K562 (cell line): ENCODE data around the gene SLC12A3. TPM values are rescaled to one million over a fixed set of nuclear protein-coding genes. Genes with fewer than 3 reads are reported as not detected.

ENCODE experiments used
- BACH1 ChIP-seq: fragments of 200-800 bp; sonication (Bioruptor generic); IDR thresholded peaks from 2 replicates; pipeline ENCODE4 v1.6.1; 2016; ENCODE audit warnings: missing genetic modification characterization, missing compliant biosample characterization
- CHD4 ChIP-seq: fragments of 200-600 bp; sonication (generic); IDR thresholded peaks from 3 replicates; pipeline ENCODE4 v1.6.1; 2012; ENCODE audit warnings: low read depth, mild to moderate bottlenecking, mixed read lengths, low read length, inconsistent platforms; ENCODE audit not compliant: insufficient read depth, insufficient replicate concordance, poor library complexity, severe bottlenecking
- POLR3A ChIP-seq: IDR thresholded peaks from 2 replicates; pipeline ENCODE4 v1.6.1; 2011; ENCODE audit warnings: borderline replicate concordance, mild to moderate bottlenecking, moderate library complexity; ENCODE audit not compliant: insufficient read length, insufficient read depth; ENCODE audit errors: extremely low read depth
- RCOR1 ChIP-seq, 2 experiments: IDR thresholded peaks; 2 replicates each; pipeline ENCODE4 v1.6.1; 2012; ENCODE audit warnings: low read depth in 2 of 2, low read length in 2 of 2, borderline replicate concordance in 1 of 2, improper control_type of control experiment in 1 of 2
- TRIM28 ChIP-seq: fragments of 450-650 bp; IDR thresholded peaks from 2 replicates; pipeline ENCODE4 v1.6.1; 2017
- ZNF184 ChIP-seq: sonication (generic); formaldehyde crosslinking; IDR thresholded peaks from 2 replicates; pipeline ENCODE4 v1.5.0; 2020; ENCODE audit warnings: missing genetic modification reagents
- ZNF232 ChIP-seq: sonication (generic); formaldehyde crosslinking; IDR thresholded peaks from 2 replicates; pipeline ENCODE4 v1.8.0; 2022; ENCODE audit warnings: mild to moderate bottlenecking, missing genetic modification reagents
- polyA plus RNA-seq, 8 experiments: library from polyadenylated mRNA; depleted of rRNA in 4 of 8; stranded (reverse) in 5 of 8; unstranded in 3 of 8; fragments of >200 nt; fragmentation: Nextera tagmentation in 2 of 8; fragmentation: Illumina TruSeq in 1 of 8; extraction: Ambion mirVana in 2 of 8; extraction: Trizol in 1 of 8; gene quantifications; 2 replicates each; pipeline versions ENCODE4 v1.2.1 to v1.2.3, GENCODE V29; 2011 to 2014; ENCODE audit warnings: inconsistent platforms in 1 of 8, missing spikeins in 1 of 8
- total RNA-seq, 7 experiments: library from RNA; depleted of rRNA in 6 of 7; stranded (reverse); fragments of >200 nt in 6 of 7; fragmentation: Illumina TruSeq in 2 of 7; extraction: Trizol in 2 of 7; gene quantifications; 2 replicates each; pipeline versions ENCODE4 v1.2.1 to v1.2.3, GENCODE V29; 2011 to 2021; ENCODE audit warnings: low replicate concordance in 1 of 7
- TF ChIP-seq, protein P1 (sequence below): IDR thresholded peaks from 3 replicates; pipeline ENCODE4 v1.6.1; 2011; ENCODE audit warnings: borderline replicate concordance, mild to moderate bottlenecking; ENCODE audit not compliant: insufficient read length, insufficient read depth
- TF ChIP-seq, protein P2 (sequence below): fragments of 450-650 bp; IDR thresholded peaks from 2 replicates; pipeline ENCODE4 v1.6.1; 2016; ENCODE audit warnings: mild to moderate bottlenecking, moderate library complexity
- TF ChIP-seq, protein P3 (sequence below): fragments of 450-650 bp; IDR thresholded peaks from 2 replicates; pipeline ENCODE4 v1.6.1; 2016; ENCODE audit warnings: mild to moderate bottlenecking

Gene SLC12A3
- total and polyA plus RNA-seq, 9 of the 15 experiments (the other 6 are each of a cell fraction or from before 2014, with no cell fraction given), result not detected

DNA sequence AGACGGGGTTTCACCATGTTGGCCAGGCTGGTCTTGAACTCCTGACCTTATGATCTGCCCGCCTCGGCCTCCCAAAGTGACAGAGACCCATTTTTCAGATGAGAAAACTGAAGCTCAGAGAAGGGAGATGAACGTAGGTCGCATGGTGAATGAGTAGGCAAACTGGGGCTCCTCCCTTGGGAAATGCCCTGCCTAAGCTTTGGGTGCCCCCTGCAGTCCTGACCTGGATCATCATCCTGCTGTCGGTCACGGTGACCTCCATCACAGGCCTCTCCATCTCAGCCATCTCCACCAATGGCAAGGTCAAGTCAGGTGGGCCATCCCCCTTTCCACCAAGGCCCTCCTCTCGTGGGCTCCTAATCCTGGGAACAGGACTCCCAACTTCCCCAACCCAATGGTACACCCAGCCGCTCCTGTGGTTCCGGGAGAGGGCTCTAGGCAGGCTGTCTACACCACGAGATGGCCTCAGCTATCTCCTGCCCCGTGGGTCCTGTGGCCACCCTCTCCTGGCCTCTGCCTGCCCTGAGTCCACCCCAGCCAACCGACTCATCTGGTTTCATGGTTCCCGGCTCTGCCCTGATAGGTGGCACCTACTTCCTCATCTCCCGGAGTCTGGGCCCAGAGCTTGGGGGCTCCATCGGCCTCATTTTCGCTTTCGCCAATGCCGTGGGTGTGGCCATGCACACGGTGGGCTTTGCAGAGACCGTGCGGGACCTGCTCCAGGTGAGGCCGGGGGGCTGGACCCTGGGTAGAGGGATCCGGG lies 4.7 kb downstream of the SLC12A3 start (continued):
- TF ChIP-seq, protein P1, sequence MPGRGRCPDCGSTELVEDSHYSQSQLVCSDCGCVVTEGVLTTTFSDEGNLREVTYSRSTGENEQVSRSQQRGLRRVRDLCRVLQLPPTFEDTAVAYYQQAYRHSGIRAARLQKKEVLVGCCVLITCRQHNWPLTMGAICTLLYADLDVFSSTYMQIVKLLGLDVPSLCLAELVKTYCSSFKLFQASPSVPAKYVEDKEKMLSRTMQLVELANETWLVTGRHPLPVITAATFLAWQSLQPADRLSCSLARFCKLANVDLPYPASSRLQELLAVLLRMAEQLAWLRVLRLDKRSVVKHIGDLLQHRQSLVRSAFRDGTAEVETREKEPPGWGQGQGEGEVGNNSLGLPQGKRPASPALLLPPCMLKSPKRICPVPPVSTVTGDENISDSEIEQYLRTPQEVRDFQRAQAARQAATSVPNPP, result no peak
- TF ChIP-seq BACH1 (tag) (no peak), TRIM28 (no peak), RCOR1 (IDR thresholded peaks at IDR 0.05; ENCODE audit: borderline replicate concordance in 1 of 2, low read depth in 2 of 2, low read length in 2 of 2) (peak in 1 of 2 experiments; percentile 82; a peak in 2 of 4 replicates), CHD4 (no peak), POLR3A (no peak), ZNF184 (CRISPR knock-in tag) (no peak), ZNF232 (CRISPR knock-in tag) (no peak)
- TF ChIP-seq, protein P2, sequence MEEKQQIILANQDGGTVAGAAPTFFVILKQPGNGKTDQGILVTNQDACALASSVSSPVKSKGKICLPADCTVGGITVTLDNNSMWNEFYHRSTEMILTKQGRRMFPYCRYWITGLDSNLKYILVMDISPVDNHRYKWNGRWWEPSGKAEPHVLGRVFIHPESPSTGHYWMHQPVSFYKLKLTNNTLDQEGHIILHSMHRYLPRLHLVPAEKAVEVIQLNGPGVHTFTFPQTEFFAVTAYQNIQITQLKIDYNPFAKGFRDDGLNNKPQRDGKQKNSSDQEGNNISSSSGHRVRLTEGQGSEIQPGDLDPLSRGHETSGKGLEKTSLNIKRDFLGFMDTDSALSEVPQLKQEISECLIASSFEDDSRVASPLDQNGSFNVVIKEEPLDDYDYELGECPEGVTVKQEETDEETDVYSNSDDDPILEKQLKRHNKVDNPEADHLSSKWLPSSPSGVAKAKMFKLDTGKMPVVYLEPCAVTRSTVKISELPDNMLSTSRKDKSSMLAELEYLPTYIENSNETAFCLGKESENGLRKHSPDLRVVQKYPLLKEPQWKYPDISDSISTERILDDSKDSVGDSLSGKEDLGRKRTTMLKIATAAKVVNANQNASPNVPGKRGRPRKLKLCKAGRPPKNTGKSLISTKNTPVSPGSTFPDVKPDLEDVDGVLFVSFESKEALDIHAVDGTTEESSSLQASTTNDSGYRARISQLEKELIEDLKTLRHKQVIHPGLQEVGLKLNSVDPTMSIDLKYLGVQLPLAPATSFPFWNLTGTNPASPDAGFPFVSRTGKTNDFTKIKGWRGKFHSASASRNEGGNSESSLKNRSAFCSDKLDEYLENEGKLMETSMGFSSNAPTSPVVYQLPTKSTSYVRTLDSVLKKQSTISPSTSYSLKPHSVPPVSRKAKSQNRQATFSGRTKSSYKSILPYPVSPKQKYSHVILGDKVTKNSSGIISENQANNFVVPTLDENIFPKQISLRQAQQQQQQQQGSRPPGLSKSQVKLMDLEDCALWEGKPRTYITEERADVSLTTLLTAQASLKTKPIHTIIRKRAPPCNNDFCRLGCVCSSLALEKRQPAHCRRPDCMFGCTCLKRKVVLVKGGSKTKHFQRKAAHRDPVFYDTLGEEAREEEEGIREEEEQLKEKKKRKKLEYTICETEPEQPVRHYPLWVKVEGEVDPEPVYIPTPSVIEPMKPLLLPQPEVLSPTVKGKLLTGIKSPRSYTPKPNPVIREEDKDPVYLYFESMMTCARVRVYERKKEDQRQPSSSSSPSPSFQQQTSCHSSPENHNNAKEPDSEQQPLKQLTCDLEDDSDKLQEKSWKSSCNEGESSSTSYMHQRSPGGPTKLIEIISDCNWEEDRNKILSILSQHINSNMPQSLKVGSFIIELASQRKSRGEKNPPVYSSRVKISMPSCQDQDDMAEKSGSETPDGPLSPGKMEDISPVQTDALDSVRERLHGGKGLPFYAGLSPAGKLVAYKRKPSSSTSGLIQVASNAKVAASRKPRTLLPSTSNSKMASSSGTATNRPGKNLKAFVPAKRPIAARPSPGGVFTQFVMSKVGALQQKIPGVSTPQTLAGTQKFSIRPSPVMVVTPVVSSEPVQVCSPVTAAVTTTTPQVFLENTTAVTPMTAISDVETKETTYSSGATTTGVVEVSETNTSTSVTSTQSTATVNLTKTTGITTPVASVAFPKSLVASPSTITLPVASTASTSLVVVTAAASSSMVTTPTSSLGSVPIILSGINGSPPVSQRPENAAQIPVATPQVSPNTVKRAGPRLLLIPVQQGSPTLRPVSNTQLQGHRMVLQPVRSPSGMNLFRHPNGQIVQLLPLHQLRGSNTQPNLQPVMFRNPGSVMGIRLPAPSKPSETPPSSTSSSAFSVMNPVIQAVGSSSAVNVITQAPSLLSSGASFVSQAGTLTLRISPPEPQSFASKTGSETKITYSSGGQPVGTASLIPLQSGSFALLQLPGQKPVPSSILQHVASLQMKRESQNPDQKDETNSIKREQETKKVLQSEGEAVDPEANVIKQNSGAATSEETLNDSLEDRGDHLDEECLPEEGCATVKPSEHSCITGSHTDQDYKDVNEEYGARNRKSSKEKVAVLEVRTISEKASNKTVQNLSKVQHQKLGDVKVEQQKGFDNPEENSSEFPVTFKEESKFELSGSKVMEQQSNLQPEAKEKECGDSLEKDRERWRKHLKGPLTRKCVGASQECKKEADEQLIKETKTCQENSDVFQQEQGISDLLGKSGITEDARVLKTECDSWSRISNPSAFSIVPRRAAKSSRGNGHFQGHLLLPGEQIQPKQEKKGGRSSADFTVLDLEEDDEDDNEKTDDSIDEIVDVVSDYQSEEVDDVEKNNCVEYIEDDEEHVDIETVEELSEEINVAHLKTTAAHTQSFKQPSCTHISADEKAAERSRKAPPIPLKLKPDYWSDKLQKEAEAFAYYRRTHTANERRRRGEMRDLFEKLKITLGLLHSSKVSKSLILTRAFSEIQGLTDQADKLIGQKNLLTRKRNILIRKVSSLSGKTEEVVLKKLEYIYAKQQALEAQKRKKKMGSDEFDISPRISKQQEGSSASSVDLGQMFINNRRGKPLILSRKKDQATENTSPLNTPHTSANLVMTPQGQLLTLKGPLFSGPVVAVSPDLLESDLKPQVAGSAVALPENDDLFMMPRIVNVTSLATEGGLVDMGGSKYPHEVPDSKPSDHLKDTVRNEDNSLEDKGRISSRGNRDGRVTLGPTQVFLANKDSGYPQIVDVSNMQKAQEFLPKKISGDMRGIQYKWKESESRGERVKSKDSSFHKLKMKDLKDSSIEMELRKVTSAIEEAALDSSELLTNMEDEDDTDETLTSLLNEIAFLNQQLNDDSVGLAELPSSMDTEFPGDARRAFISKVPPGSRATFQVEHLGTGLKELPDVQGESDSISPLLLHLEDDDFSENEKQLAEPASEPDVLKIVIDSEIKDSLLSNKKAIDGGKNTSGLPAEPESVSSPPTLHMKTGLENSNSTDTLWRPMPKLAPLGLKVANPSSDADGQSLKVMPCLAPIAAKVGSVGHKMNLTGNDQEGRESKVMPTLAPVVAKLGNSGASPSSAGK, result no peak
- TF ChIP-seq, protein P3, sequence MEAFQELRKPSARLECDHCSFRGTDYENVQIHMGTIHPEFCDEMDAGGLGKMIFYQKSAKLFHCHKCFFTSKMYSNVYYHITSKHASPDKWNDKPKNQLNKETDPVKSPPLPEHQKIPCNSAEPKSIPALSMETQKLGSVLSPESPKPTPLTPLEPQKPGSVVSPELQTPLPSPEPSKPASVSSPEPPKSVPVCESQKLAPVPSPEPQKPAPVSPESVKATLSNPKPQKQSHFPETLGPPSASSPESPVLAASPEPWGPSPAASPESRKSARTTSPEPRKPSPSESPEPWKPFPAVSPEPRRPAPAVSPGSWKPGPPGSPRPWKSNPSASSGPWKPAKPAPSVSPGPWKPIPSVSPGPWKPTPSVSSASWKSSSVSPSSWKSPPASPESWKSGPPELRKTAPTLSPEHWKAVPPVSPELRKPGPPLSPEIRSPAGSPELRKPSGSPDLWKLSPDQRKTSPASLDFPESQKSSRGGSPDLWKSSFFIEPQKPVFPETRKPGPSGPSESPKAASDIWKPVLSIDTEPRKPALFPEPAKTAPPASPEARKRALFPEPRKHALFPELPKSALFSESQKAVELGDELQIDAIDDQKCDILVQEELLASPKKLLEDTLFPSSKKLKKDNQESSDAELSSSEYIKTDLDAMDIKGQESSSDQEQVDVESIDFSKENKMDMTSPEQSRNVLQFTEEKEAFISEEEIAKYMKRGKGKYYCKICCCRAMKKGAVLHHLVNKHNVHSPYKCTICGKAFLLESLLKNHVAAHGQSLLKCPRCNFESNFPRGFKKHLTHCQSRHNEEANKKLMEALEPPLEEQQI, result no peak
